ENCODE data around the gene ING5.
A peak's percentile ranks its signal among the peaks of the same experiment; 100 is the strongest.
"Not testable (repeated sequence)": the region's sequence is repeated elsewhere in the genome, so short reads cannot be mapped to it uniquely, and the experiment has no call there.

ING5 gene

DNA sequence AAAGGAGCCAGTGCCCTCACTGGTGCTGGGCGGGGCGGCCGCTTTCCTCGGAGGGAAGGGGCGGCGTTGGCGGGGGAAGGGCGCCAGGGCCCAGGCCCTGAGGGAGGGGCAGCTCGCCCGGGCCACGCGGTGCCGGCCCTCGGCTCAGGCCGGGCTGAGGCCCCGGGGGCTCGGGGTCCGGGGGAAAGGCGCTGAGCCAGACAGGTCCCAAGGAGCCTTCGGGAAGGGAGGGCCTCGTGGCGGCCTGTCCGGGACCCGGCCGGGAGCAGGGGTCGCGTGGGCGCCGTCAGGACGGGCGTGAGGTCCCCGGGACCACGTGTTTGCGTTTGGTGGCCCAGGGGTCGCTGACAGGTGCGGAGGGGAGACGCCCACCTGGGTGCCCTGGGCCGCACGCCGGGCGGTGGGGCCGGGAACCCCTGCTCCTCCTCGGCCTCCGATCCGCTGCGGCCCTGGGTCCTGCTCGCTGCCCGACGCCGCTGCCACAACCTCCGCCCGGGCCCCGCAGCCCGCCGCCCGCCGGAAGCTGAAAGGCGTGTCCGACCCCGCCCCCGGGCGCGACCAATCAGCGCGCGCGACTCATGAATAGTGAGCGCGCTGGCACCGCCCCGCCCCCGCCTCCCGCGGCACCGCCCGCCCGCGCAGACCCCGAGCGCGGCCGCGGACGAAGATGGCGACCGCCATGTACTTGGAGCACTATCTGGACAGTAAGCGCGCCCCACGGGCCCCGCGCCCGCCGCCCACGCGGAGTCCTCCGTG is at the start of gene ING5:
Gene ING5, plus strand, starts transcription at position 641 of the 756 bp plus-strand sequence. Its CDS starts 27 bp downstream, at position 668.
- DNase-seq: peak; percentile 98

DNA sequence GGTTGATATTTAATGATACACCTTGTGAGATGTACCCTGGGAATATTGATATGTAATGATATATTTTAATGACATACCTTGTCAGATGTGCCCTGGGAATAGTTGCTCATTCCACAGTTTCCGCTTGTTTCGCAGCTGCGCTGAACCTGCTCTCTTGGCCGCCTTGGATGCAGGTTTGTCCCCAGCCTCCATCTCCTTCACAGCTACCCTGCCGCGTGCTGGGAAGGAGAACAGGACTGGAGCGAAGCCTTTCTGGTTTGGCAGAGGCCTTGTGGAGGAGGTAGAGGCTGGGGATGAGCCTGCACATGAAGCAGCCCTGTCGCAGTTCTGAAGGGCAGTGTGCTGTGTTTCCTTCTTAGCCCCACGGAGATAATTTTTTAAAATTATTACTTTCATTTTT is 49.7 kb upstream of the ING5 start:
- DNase-seq: no peak

DNA sequence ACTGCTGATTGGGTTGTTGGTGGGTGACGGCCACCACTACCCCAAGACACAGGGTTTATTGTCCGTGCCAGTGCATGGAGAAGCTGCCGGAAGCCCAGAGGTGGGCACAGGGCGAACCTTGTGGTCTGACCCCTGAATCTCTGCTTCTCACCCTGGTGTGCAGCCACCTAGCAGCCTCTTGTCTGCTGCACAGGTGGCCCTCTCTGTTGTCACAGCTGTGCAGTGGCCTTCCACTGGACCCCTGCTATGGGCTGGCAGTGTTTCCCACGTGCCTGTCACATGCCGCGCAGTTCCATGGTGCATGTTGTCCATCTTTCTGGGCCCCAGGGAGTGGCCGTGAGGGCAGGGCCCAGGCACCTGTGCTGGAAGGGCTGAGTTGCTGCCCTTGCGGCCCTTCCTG is 49.1 kb upstream of the ING5 start:
- DNase-seq: no peak

DNA sequence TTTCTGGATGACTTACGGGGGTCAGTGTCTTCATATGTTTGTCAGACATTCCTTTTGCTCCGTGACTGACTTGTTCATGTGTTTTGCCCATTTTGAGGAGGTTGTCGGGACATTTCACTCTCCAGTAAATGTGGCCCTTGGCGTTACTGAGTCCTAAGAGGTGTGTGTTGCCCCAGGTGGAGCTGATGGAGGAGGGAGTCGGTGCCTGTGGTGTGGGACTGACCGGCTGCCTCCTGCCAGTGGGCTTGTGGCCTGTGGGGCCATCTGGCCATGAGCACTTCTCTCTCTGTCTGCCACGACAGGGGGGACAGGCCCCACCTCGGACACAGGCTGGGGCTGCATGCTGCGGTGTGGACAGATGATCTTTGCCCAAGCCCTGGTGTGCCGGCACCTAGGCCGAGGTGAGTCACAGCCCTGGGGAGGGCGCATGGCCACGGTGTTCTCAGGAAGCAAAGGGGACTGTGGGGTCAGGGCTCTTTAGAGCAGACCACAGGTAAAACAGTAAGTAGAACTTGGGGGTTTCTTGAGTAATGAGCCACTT is 48.6 kb upstream of the ING5 start:
- no peak for DNase-seq

DNA sequence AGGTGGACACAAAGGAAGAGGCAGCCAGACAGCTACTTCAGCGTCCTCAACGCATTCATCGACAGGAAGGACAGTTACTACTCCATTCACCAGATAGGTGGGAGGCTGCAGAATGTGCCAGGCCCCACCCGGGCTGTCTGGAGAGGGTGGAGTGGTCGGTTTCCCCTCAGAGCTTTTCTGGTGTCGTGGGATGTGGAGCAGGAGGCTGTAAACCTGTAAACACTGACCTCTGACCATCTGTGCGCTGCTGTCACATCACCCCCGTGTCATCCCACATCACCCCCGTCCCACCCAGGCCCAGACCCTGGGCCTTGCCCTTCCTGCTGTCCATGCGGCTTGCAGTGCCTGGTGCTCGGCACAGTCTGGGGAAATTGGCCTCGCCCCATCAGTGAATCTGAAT is 47.3 kb upstream of the ING5 start:
- no peak for DNase-seq

DNA sequence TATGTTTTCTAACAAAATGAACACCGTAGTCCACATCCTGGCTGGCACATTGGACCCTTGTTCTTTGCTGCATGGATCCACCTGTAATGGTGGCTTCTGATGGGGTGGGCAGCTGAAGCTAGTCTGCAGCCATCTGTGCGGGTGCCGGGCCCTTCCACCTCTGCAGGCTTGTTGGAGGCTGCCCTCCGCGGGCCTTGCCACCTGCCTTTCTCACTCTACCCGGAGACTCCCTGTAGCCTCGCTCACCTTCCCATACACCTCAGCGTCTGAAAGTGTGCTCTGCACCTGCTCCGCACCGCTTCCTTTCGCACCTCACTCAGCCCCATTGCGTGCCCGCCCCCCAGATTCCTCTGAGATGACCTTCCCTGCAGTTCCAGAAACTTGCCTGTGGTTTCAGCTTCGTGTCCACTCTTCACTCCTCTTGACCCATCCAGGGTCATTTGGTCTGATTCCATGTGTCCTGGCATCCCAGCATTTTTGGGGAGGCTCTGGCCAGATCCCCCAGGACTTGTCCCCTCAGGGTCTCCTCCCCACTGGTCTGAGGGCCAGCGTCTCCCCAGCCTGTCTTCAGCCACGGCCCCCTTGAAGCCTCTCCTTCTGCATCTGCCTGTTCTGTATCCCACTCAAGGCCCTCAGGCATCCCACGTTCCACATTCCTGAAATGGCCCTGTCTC is 46.2 kb upstream of the ING5 start:
- no peak for DNase-seq

DNA sequence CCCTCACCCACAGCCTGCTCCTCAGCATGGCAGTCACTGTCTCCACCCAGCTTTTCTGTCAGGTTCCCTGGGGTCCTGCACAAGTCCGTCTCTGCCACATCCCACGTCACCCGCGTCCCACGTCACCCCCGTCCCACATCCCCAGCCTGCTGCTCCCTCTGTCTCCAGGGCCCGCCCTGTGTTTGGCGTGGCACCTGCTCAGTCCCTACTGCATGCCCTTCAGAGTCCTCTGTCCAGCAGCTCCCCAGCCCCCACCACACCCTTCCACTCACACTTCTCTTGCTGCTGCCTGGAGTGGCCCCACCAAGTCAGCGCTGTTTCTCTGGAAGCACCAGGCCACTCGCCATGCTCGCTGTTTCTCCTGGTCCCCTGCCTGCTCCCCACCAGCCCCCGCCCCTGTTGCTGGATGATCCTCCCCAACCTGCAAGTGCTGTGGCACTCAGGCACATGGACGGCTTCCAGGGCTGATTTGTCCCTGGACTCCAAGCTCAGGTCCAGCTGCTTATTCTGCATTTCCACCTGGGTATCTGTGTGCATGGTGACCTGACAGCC is 45.6 kb upstream of the ING5 start:
- no peak for DNase-seq

DNA sequence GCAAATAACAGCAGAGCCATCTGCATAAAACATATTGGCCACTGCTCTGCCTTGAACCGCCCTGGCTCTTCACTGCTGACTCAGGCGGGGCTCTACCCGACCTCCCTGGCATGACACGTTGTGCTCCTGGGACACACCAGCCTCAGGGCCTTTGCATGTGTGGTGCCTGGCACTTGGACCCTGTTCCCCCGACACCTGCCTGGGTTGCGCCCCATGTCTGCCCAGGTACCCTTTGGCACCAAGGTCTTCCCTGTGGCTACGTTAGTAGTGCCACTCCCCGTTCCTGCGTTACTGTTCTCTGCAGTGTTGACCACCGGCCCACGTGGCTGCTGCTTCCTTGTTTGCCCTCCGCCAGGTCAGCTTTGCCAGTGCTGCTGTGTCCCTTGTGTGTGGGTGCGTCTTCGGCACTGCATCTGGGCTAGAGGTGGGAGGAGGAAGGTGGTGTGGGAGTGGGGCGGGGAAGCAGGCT is 44.0 kb upstream of the ING5 start:
- DNase-seq: no peak

DNA sequence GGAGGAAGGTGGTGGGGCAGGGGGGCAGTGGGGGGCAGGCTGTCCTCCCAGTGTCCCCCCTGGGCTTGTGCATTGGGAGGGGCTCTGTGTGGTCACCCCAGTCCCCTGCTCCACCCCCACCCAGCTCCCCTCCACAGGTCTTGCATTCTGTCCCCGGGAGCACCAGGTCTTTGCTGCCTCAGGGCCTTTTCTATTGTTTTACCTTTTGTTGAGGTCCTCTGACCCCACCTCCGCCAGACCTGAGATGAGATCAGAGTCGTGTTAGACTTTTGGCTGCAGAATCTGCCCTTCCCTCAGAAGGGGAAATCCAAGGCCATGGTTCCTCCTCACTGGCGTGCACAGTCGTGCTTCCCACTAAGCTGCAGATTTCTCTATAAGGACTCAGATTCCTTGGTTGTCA is 43.5 kb upstream of the ING5 start:
- no peak for DNase-seq

DNA sequence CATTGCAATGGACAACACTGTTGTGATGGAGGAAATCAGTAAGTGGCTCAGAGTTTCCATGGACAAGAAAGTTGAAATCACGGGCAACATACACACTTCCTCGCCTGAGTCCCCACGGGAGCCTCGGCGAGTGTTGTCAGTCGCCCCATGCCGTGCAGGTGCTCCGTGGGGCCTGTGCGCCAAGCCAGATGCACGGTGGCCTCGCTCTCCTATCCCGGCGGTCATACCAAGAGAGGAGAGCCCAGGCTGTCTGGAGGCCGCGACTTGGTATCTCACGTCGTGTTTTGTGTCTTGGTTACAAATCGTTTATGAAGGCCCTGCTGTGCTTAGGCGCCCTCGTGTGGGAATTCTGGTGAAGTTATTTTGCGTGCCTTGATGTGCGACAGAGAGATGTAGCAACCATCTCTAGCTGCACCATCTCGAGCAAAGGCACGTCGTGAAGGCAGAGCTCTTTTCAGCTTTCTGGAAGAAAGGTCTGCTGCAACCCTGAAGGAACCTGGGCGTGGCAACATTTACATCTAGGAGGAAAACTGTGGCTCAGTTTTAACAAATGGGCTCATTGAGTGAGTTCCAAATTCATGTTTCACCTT is 42.6 kb upstream of the ING5 start:
- DNase-seq: peak; percentile 48

DNA sequence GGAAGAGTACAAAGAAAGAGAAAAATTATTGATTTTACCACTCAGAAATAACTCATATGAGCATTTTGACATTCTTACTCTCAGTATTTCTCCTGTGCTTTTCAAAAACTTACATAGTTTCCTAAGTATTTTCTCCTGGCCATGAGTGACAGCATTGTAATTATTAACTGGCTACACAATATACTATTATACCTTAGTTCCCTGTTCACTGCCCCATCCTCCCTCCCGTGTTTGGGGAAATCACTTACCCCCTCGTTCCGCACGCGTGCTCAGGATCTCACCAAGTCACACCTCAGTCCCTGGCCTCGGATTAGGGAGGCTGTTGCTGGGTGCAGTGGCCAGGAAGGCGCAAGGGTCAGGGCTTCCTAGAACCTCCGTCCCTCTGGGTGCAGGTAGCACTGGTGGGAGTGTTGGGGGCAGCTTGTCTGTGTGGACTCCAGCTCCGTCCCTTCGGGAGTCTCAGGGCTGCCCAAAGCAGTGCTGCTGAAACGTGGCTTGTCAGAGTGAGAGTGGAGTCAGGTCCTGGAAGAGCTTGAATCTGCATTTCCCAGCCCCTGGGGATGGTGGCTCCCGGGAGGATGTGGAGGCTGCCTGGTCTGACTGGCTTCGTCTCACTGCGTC is 41.1 kb upstream of the ING5 start:
- DNase-seq: no peak

DNA sequence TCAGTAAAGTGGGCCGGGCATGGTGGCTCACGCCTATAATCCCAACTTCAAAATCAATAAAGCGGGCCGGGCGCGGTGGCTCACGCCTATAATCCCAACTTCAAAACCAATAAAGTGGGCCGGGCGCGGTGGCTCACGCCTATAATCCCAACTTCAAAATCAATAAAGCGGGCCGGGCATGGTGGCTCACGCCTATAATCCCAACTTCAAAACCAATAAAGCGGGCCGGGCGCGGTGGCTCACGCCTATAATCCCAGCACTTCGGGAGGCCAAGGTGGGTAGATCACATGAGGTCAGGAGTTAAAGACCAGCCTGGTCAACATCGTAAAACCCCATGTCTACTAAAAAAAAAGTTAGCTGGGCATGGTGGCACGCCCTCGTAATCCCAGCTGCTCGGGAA is 39.1 kb upstream of the ING5 start:
- DNase-seq: not testable (repeated sequence)

DNA sequence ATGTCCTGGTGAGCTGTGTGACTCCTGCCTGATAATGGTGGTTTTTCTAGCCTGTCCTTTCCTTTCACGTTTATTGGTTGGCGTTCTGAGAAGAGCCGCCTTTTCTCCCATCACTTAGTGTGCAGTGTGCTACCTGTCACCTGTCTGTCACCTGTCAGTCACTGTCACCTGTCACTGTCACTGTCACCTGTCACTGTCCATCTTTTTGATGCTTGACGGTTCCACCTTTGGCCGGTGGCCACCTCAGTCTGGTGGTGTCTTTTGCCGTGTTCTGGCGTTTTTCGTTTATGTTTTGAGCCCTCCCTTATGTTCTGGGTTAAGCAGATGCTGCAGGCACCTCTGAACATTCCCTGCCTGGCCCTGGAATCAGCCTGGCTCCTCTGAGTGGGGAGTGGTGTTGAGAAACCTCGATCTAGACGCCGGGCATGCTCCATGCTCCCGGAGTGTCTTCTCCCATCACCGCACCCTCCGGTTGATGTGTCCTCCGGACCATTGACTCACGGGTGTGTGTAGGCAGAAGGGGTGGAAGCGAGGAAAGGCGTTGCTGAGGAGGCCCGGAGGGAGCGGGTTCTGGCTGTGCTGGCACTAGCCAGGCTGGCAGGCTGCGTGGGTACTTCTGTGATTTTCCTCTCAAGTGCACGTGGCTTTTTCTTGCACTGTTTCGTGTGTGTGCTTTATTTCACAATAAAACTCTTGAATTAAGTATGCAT is 36.0 kb upstream of the ING5 start:
- no peak for DNase-seq

DNA sequence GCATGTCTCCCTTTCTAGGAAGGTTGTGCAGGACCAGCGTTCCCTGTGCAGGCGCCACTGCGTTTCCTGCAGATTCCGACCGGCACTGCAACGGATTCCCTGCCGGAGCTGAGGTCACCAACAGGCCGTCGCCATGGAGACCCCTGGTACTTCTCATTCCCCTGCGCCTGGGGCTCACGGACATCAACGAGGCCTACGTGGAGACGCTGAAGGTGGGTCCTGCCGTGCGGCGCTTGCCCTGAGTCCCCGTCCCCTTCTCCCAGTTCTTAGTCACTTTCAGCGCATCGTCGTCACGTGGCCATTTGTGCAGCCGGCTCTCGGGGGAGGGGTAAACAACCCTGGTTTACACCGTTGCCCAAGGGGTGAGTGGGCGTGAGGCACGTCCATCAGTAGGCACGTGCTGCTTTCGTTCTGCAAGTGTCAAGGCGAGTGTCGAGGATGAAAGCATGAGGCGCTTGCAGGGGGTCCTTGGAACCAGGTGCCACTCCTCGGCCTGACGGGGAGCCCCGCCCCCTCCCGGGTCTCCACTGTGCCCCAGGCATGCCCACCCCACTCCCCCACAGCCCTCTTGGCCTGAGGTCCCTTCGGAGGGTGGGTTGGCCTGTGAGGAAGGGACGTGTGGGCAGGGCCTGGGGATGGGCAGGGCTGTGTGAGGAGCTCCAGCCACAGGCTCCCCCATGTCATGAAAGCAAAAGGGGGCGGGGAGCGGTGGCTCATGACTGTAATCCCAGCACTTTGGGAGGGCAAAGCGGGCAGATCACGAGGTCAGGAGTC is 35.0 kb upstream of the ING5 start:
- no peak for DNase-seq

DNA sequence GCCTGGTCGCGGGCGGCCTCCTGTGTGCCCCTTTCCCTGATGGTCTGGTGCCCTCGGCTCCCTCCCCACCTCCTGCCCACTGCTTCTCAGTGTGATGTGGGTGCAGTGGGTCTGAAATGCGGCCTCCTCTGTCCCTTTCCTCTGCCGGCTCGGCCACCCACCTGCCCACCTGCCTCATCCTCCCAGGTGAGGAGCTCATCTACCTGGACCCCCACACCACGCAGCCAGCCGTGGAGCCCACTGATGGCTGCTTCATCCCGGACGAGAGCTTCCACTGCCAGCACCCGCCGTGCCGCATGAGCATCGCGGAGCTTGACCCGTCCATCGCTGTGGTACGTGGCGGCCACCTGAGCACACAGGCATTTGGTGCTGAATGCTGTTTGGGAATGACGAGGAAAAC is 33.5 kb upstream of the ING5 start:
- DNase-seq: no peak

DNA sequence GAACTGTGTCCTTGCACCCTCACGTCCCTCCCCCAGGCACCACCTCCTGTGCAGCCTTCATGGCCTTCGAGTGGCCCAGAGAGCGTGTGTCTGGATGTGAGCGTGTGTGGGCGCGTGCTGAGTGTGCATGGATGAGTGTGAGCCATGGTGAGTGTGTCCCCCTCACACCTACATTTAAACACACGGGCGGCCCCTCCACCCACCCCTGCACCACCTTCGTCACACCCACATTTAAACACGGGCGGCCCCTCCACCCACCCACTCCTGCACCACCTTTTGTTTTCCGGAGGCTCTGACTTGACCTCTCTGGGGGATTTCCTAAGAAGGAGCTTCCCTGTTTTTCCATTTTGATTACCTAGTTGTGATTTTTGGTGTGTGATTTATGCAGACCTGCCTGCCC is 33.0 kb upstream of the ING5 start:
- no peak for DNase-seq

DNA sequence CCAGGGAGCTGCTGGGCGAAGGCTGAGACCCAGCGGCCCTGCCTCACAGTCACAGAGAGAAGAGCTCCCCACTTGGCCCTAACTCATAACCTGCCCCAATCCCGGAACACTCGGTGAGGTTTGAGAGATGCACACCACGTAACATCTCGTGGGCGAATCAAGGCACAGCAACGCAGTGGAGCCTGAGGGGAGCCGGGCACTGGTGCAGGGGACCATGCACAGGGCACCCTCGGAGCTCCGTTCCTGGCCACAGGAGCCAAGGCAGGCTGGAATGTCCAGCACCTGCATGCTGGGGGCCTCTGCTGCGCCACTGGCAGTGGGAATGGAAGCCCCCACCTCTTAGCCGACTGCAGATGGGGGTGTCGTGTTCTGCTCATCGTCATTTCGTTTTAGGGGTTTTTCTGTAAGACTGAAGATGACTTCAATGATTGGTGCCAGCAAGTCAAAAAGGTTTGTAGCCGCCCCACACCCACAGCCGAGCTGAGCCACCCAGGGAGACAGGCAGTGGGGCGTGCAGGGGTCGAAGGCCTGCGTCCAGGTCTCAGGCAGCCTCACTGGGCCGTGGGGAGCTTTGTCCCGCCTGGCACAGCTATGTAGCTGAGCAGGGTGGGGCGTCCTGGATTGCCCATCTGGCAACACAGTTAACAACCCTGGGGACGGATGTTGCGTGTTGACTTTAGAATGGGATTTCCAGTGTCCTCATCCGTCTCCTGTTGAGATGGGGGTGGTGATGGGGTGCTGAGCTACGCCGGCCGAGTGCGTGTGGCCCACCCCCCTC is 31.3 kb upstream of the ING5 start:
- no peak for DNase-seq

DNA sequence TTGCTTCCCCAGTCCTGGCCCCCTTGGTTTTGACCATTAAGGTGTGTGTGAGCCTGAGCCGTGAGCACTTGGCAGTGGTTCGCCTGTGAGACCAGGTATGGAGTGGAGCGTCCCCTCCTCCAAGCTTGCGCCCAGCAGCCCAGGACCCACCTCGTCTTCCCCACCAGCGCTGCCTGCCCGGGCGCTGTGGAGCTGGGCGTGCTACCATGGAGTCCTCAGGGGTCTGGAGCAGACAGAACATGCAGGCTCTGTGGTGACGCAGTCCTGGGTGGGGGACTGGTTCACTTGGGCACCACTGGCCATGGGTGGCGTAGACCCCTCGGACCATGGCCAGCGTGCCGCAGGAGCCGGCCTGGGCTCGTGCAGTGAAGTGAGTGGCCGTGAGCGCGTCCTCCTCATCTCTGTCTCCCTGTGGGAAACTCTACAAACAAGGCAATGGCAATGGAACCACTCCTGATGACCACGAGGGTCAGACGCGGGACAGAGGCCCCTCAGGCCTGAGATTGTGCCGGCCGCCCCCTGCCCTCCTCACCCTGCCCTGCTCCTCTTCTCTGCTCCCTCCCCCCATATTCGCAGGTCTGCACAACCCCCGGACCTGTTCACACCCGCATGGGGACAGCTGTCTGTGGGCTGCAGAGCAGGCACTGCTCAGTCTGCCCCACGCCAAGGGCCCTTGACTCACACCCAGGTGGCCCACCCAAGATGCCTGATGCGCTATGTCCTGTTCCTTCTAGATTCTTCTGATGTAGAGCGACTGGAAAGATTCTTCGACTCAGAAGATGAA is 30.2 kb upstream of the ING5 start:
- no peak for DNase-seq

DNA sequence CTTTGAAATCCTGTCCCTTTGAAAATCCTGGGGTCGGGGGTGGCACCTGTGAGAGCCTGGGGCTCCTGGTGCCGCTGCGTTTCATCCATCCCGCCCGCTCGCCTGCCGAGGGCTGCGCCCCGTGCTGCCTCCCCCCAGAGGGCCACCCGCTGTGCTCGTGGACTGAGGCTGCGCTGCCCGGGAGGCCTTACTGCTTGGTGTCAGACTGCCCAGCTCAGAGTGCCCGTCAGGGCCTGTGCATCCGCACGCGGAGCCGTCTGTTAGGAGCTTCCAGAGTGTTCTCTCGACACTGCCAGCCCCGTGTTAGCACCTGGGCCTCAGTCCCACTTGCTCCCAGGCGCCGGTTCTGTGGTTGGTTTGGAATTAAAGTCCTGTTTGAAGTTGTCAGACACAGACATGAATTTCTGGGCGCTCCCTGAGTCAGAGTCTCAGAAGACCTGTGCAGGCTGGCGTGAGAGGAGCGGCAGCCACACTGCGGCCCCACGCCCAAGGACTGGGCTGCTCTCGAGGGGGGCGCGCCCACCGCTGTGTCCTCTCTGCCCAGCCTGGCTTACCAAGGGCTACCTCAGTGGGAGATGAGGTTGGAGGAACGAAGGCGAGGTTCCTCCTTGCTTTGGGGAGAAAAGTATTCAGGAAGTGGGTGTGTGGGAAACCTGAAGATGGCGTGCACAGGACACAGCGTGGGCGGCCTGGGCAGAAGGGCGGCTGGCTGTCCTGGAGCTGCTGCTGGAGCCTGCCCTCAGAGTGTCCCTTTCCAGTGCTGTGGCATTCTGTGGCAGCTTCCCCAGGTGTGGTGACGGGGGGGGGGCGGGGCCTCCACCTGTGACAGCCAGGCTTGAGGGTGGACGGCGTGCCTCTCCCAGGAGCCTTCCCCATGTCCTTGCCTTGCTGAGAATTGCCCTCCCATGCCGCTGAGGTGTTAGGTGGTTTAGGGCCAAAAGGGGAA is 29.3 kb upstream of the ING5 start:
- no peak for DNase-seq
